Endodermal cell (in vitro differentiated cells): ENCODE results near the gene CDS2. TPM values are rescaled to one million over a fixed set of nuclear protein-coding genes. Genes with fewer than 3 reads are reported as not detected.

Source experiments
- DNase-seq: peaks from one replicate; pipeline ENCODE4 v3.0.0-alpha.2; 2017
- H3K27ac ChIP-seq: 2 replicates; pipeline ENCODE4 v1.5.1; 2013; ENCODE audit warnings: mild to moderate bottlenecking, low read depth, low read length, moderate library complexity
- H3K27me3 ChIP-seq: 2 replicates; pipeline ENCODE4 v1.6.1; 2013; ENCODE audit warnings: mild to moderate bottlenecking, low read length, moderate library complexity; ENCODE audit not compliant: insufficient read depth, control insufficient read depth, poor library complexity, severe bottlenecking
- H3K36me3 ChIP-seq: 2 replicates; pipeline ENCODE4 v1.7.0; 2013; ENCODE audit warnings: mild to moderate bottlenecking, low read length, moderate library complexity; ENCODE audit not compliant: control insufficient read depth, insufficient read depth
- H3K4me1 ChIP-seq: one replicate; pipeline ENCODE4 v1.7.0; 2013; ENCODE audit warnings: low read length; ENCODE audit not compliant: control insufficient read depth, insufficient read depth
- H3K4me3 ChIP-seq: 2 replicates; pipeline ENCODE4 v1.5.1; 2013; ENCODE audit warnings: mild to moderate bottlenecking, low read length, moderate library complexity
- H3K9ac ChIP-seq: 2 replicates; pipeline ENCODE4 v1.6.1; 2013; ENCODE audit warnings: mild to moderate bottlenecking, low read length, moderate library complexity; ENCODE audit not compliant: poor library complexity, severe bottlenecking; ENCODE audit errors: extremely low read depth
- H3K9me3 ChIP-seq: 2 replicates; pipeline ENCODE4 v1.6.1; 2013; ENCODE audit warnings: mild to moderate bottlenecking, low read length, moderate library complexity; ENCODE audit not compliant: control insufficient read depth
- H3K27ac Mint-ChIP-seq: 2 replicates; pipeline ENCODE4 v1.8.0; 2020; ENCODE audit warnings: mixed read lengths
- H3K27me3 Mint-ChIP-seq: 2 replicates; pipeline ENCODE4 v1.8.0; 2021; ENCODE audit warnings: mild to moderate bottlenecking, mixed read lengths; ENCODE audit not compliant: insufficient read depth
- H3K36me3 Mint-ChIP-seq: 2 replicates; pipeline ENCODE4 v1.8.0; 2020; ENCODE audit warnings: low read depth, mixed read lengths
- H3K4me1 Mint-ChIP-seq: 2 replicates; pipeline ENCODE4 v1.8.0; 2020; ENCODE audit warnings: mixed read lengths
- H3K4me3 Mint-ChIP-seq: 2 replicates; pipeline ENCODE4 v1.8.0; 2020; ENCODE audit warnings: mild to moderate bottlenecking, moderate library complexity, mixed read lengths
- H3K9me3 Mint-ChIP-seq: 2 replicates; pipeline ENCODE4 v1.8.0; 2020; ENCODE audit warnings: mild to moderate bottlenecking, mixed read lengths
- CTCF ChIP-seq: fragments of 200-600 bp; sonication (generic); conservative IDR thresholded peaks from 2 replicates; pipeline ENCODE4 v1.5.0; 2021; ENCODE audit warnings: antibody characterized with exemption, mild to moderate bottlenecking
- WGBS, 2 experiments: methylation state at CpG; one replicate each; pipeline versions ENCODE4 v1.1.5 to v1.1.7; 2013; ENCODE audit warnings: missing lambda C conversion rate in 2 of 2, mixed read lengths in 1 of 2; ENCODE audit not compliant: insufficient coverage in 1 of 2, insufficient read length in 1 of 2; 5-methylcytosine and 5-hydroxymethylcytosine counted together
- total RNA-seq, 2 donors: library from RNA; stranded (reverse); fragmentation: NEBNext Ultra II Directional in 1 of 2; extraction: Animal tissue kit (Norgen Biotek cat#: 25700) in 1 of 2; gene quantifications; 2 replicates in 1 of 2; 3 replicates in 1 of 2; pipeline ENCODE4 v1.2.1, GENCODE V29; 2021

CDS2 gene
- total RNA-seq, 2 donors from 2014 or later = 66.8 to 77.1 TPM

- no peak for TF ChIP-seq CTCF
- Histone ChIP-seq H3K4me3 (no peak overlapping the region), H3K4me1 (no peaks in the 10 kb centered on the region), H3K9me3 (no peaks in the 10 kb centered on the region), H3K9ac (no peak overlapping the region), H3K27ac (no peak overlapping the region), H3K36me3 (no peaks in the 10 kb centered on the region), H3K27me3 (peaks cover 13% of the 10 kb centered on the region)
- Mint-ChIP-seq H3K4me1 (no peaks in the 10 kb centered on the region), H3K27me3 (peaks cover 6% of the 10 kb centered on the region), H3K27ac (no peak overlapping the region), H3K9me3 (no peaks in the 10 kb centered on the region), H3K4me3 (no peak overlapping the region), H3K36me3 (no peaks in the 10 kb centered on the region)
- no peak for DNase-seq
- 82 to 88% methylated on average over 4 of the region's 4 CpGs for whole genome bisulfite sequencing, 2 experiments
Observed at GRCh38 chr20:5230544-5230943, 103.7 kb downstream of the CDS2 start.

- Histone ChIP-seq H3K9me3 (no peaks in the 10 kb centered on the region), H3K4me3 (no peak overlapping the region), H3K9ac (no peak overlapping the region), H3K4me1 (no peaks in the 10 kb centered on the region), H3K27ac (no peak overlapping the region), H3K27me3 (peaks cover 13% of the 10 kb centered on the region), H3K36me3 (no peaks in the 10 kb centered on the region)
- H3K4me3 Mint-ChIP-seq = no peak overlapping the region
- H3K4me1 Mint-ChIP-seq = no peaks in the 10 kb centered on the region
- H3K36me3 Mint-ChIP-seq = no peaks in the 10 kb centered on the region
- no peak for DNase-seq
- no peaks in the 10 kb centered on the region for H3K9me3 Mint-ChIP-seq
- peaks cover 34% of the 10 kb centered on the region for H3K27me3 Mint-ChIP-seq
- H3K27ac Mint-ChIP-seq = no peak overlapping the region
- no peak for TF ChIP-seq CTCF
- 69 to 100% methylated on average over 1 of the region's 1 CpG for WGBS, 2 experiments
Observed at GRCh38 chr20:5234158-5234557, 107.3 kb downstream of the CDS2 start.

GRCh38 chr20:5234978-5235377 lies 108.2 kb downstream of the CDS2 start:
- Histone ChIP-seq H3K36me3 (no peaks in the 10 kb centered on the region), H3K9ac (no peak overlapping the region), H3K4me3 (no peak overlapping the region), H3K27ac (no peak overlapping the region), H3K27me3 (peaks cover 13% of the 10 kb centered on the region), H3K4me1 (no peaks in the 10 kb centered on the region), H3K9me3 (no peaks in the 10 kb centered on the region)
- no peaks in the 10 kb centered on the region for H3K9me3 Mint-ChIP-seq
- DNase-seq = no peak
- H3K4me1 Mint-ChIP-seq = no peaks in the 10 kb centered on the region
- H3K27me3 Mint-ChIP-seq = peaks cover 39% of the 10 kb centered on the region
- 75% methylated on average over 1 of the region's 1 CpG; no CpG with 5 or more reads in 1 of the 2 experiments for WGBS, 2 experiments
- no peak for TF ChIP-seq CTCF
- H3K36me3 Mint-ChIP-seq = no peaks in the 10 kb centered on the region
- no peak overlapping the region for H3K27ac Mint-ChIP-seq
- no peak overlapping the region for H3K4me3 Mint-ChIP-seq

Other genes starting within 250 kb of the CDS2 start
- gene SLC23A2, start 125.5 kb upstream of the CDS2 start, total RNA-seq = 10 to 100 TPM; 12.3 to 13.7 TPM
- gene TMEM230, start 13.9 kb upstream of the CDS2 start, total RNA-seq = 10 to 100 TPM; 80.3 to 83.3 TPM
- 100 to 1,000 TPM; 168 to 169 TPM for gene PCNA, start 7.0 kb upstream of the CDS2 start, total RNA-seq
- not detected for gene PROKR2, start 189.9 kb downstream of the CDS2 start, total RNA-seq